GM12874 (cell line): ENCODE results near the gene RABEP2.

ENCODE experiments used
- CTCF ChIP-seq: IDR thresholded peaks from 2 replicates; pipeline ENCODE4 v1.5.1; 2011; ENCODE audit warnings: low read depth, mild to moderate bottlenecking, control low read depth, low read length, moderate library complexity; ENCODE audit not compliant: insufficient read depth

Gene RABEP2

GRCh38 chr16:28958216-28958615 lies 33.2 kb upstream of the RABEP2 start:
- no peak for TF ChIP-seq CTCF

GRCh38 chr16:28951410-28951943 lies 26.4 kb upstream of the RABEP2 start:
- TF ChIP-seq CTCF, result no peak

GRCh38 chr16:28950648-28951409 lies 25.8 kb upstream of the RABEP2 start, which contains the start of gene NFATC2IP:
Gene NFATC2IP, plus strand, starts transcription at chr16:28950937. Its CDS starts 75 bp downstream, at chr16:28951012.
- no peak for TF ChIP-seq CTCF

- no peak for TF ChIP-seq CTCF
Observed at GRCh38 chr16:28946681-28947080, 21.6 kb upstream of the RABEP2 start.

- TF ChIP-seq CTCF, result no peak
Observed at GRCh38 chr16:28943281-28943680, 18.2 kb upstream of the RABEP2 start.

- TF ChIP-seq CTCF, result no peak
Observed at GRCh38 chr16:28938721-28939120, 13.7 kb upstream of the RABEP2 start.

GRCh38 chr16:28937222-28937876 lies 12.3 kb upstream of the RABEP2 start:
- TF ChIP-seq CTCF, result no peak
